H9 (cell line): Measurements from ENCODE around the gene PCDHGA6. TPM values are rescaled to one million over a fixed set of nuclear protein-coding genes. Genes with fewer than 3 reads are reported as not detected.

Experiments
- DNase-seq: peaks from one replicate; pipeline ENCODE4 v3.0.0-alpha.2; 2017
- H2AFZ ChIP-seq: one replicate; pipeline ENCODE4 v1.6.1; 2013; ENCODE audit warnings: mild to moderate bottlenecking, low read length, control low read depth, moderate library complexity
- H2AK5ac ChIP-seq: 2 replicates; pipeline ENCODE4 v1.6.1; 2013; ENCODE audit warnings: low read length, control low read depth, mixed read lengths; ENCODE audit not compliant: insufficient read length
- H2BK120ac ChIP-seq: one replicate; pipeline ENCODE4 v1.6.1; 2013; ENCODE audit warnings: low read depth, mild to moderate bottlenecking, low read length, control low read depth, inconsistent platforms; ENCODE audit not compliant: poor library complexity, severe bottlenecking
- H2BK12ac ChIP-seq: 2 replicates; pipeline ENCODE4 v1.6.1; 2013; ENCODE audit warnings: low read length, control low read depth, mixed read lengths, low read depth; ENCODE audit not compliant: insufficient read length
- H2BK15ac ChIP-seq: 2 replicates; pipeline ENCODE4 v1.6.1; 2013; ENCODE audit warnings: low read depth, low read length, control low read depth
- H2BK20ac ChIP-seq: one replicate; pipeline ENCODE4 v1.6.1; 2013; ENCODE audit warnings: low read depth, mild to moderate bottlenecking, low read length, control low read depth, inconsistent platforms; ENCODE audit not compliant: poor library complexity, severe bottlenecking
- H2BK5ac ChIP-seq: 2 replicates; pipeline ENCODE4 v1.6.1; 2013; ENCODE audit warnings: low read length, control low read depth, mixed read lengths; ENCODE audit not compliant: insufficient read length
- H3K14ac ChIP-seq: 2 replicates; pipeline ENCODE4 v1.6.1; 2013; ENCODE audit warnings: low read length, control low read depth; ENCODE audit not compliant: insufficient read depth
- H3K18ac ChIP-seq: 2 replicates; pipeline ENCODE4 v1.6.1; 2013; ENCODE audit warnings: low read depth, mild to moderate bottlenecking, mixed read lengths, low read length, control low read depth; ENCODE audit not compliant: insufficient read length
- H3K23ac ChIP-seq: 2 replicates; pipeline ENCODE4 v1.6.1; 2013; ENCODE audit warnings: low read length, control low read depth, mixed read lengths, low read depth; ENCODE audit not compliant: insufficient read length
- H3K23me2 ChIP-seq: 2 replicates; pipeline ENCODE4 v1.6.1; 2013; ENCODE audit warnings: low read depth, mild to moderate bottlenecking, mixed read lengths, low read length, control low read depth; ENCODE audit not compliant: insufficient read length, poor library complexity, severe bottlenecking
- H3K27ac ChIP-seq: 2 replicates; pipeline ENCODE4 v1.5.1; 2013; ENCODE audit warnings: low read length, control low read depth, mixed read lengths, low read depth; ENCODE audit not compliant: insufficient read length
- H3K27me3 ChIP-seq: 2 replicates; pipeline ENCODE4 v1.6.1; 2013; ENCODE audit warnings: low read length, control low read depth, inconsistent platforms; ENCODE audit not compliant: insufficient read depth
- H3K4ac ChIP-seq: 2 replicates; pipeline ENCODE4 v1.6.1; 2013; ENCODE audit warnings: low read depth, mild to moderate bottlenecking, control low read depth, inconsistent platforms, low read length, moderate library complexity
- H3K4me1 ChIP-seq: 2 replicates; pipeline ENCODE4 v1.6.1; 2013; ENCODE audit warnings: low read length, control low read depth, inconsistent platforms; ENCODE audit not compliant: insufficient read depth
- H3K4me2 ChIP-seq: 2 replicates; pipeline ENCODE4 v1.6.1; 2013; ENCODE audit warnings: low read length, control low read depth, mixed read lengths; ENCODE audit not compliant: insufficient read length, insufficient read depth
- H3K56ac ChIP-seq: 2 replicates; pipeline ENCODE4 v1.6.1; 2013; ENCODE audit warnings: low read depth, mild to moderate bottlenecking, mixed read lengths, low read length, control low read depth; ENCODE audit not compliant: insufficient read length
- H3K79me1 ChIP-seq: 2 replicates; pipeline ENCODE4 v1.6.1; 2013; ENCODE audit warnings: low read depth, mild to moderate bottlenecking, moderate library complexity, low read length, control low read depth, inconsistent platforms; ENCODE audit not compliant: insufficient read depth, poor library complexity, severe bottlenecking
- H3K79me2 ChIP-seq: 2 replicates; pipeline ENCODE4 v1.6.1; 2013; ENCODE audit warnings: low read length, control low read depth, inconsistent platforms; ENCODE audit not compliant: insufficient read depth
- H3K9ac ChIP-seq: 2 replicates; pipeline ENCODE4 v1.6.1; 2013; ENCODE audit warnings: low read length, control low read depth, mixed read lengths; ENCODE audit not compliant: insufficient read length; ENCODE audit errors: extremely low read depth
- H3K9me3 ChIP-seq: one replicate; pipeline ENCODE4 v1.6.1; 2013; ENCODE audit warnings: low read depth, low read length, inconsistent platforms; ENCODE audit not compliant: control insufficient read depth
- H3T11ph ChIP-seq: one replicate; pipeline ENCODE4 v1.6.1; 2013; ENCODE audit warnings: mild to moderate bottlenecking, low read length, control low read depth, inconsistent platforms
- H4K20me1 ChIP-seq: one replicate; pipeline ENCODE4 v1.6.1; 2013; ENCODE audit not compliant: control insufficient read depth, insufficient read length, insufficient read depth
- H4K5ac ChIP-seq: 2 replicates; pipeline ENCODE4 v1.6.1; 2013; ENCODE audit warnings: low read depth, mild to moderate bottlenecking, mixed read lengths, low read length, control low read depth; ENCODE audit not compliant: insufficient read length
- H4K8ac ChIP-seq: replicated peaks from 2 replicates; pipeline ENCODE4 v1.6.1; 2013; ENCODE audit warnings: low read length, control low read depth, mixed read lengths, low read depth; ENCODE audit not compliant: insufficient read length
- H4K91ac ChIP-seq: 2 replicates; pipeline ENCODE4 v1.6.1; 2013; ENCODE audit warnings: low read depth, mild to moderate bottlenecking, moderate library complexity, mixed read lengths, low read length, control low read depth; ENCODE audit not compliant: insufficient read length
- H3K27ac Mint-ChIP-seq, 3 experiments: 2 replicates in 2 of 3; 3 replicates in 1 of 3; pipeline ENCODE4 v1.8.0; 2020 to 2021; ENCODE audit warnings: mixed read lengths in 3 of 3, mild to moderate bottlenecking in 1 of 3, moderate library complexity in 1 of 3
- H3K27me3 Mint-ChIP-seq: 2 replicates; pipeline ENCODE4 v1.8.0; 2021; ENCODE audit warnings: low read depth, mild to moderate bottlenecking, moderate library complexity, mixed read lengths
- H3K36me3 Mint-ChIP-seq, 3 experiments: 2 replicates in 2 of 3; 3 replicates in 1 of 3; pipeline ENCODE4 v1.8.0; 2020 to 2021; ENCODE audit warnings: low read depth in 3 of 3, mixed read lengths in 3 of 3; ENCODE audit not compliant: insufficient read depth in 1 of 3
- H3K4me1 Mint-ChIP-seq, 2 experiments: 2 replicates each; pipeline ENCODE4 v1.8.0; 2020; ENCODE audit warnings: mixed read lengths in 2 of 2
- H3K4me3 Mint-ChIP-seq, 2 experiments: 2 replicates in 1 of 2; 3 replicates in 1 of 2; pipeline ENCODE4 v1.8.0; 2020 to 2021; ENCODE audit warnings: mild to moderate bottlenecking in 2 of 2, mixed read lengths in 2 of 2, moderate library complexity in 1 of 2
- H3K9me3 Mint-ChIP-seq, 2 experiments: 2 replicates in 1 of 2; 3 replicates in 1 of 2; pipeline ENCODE4 v1.8.0; 2020; ENCODE audit warnings: mild to moderate bottlenecking in 2 of 2, mixed read lengths in 2 of 2, moderate library complexity in 1 of 2
- CTCF ChIP-seq: fragments of 200-600 bp; sonication (generic); conservative IDR thresholded peaks from 3 replicates; pipeline ENCODE4 v1.8.0; 2021; ENCODE audit warnings: antibody characterized with exemption, mild to moderate bottlenecking
- WGBS: extraction: QIAGEN DNeasy Blood & Tissue Kit; methylation state at CpG from one replicate; pipeline ENCODE4 v1.1.7; 2013; ENCODE audit warnings: missing lambda C conversion rate, low lambda C conversion rate, mixed read lengths; ENCODE audit not compliant: insufficient read length; ENCODE audit errors: extremely low coverage; 5-methylcytosine and 5-hydroxymethylcytosine counted together
- total RNA-seq: library from RNA; stranded (reverse); gene quantifications from 2 replicates; pipeline ENCODE4 v1.2.1, GENCODE V29; 2021

PCDHGA6 gene
- total RNA-seq, 1 experiment from 2014 or later: 1.7 TPM

- no peak overlapping the region for H3K9ac ChIP-seq
- H3K79me1 ChIP-seq: no peaks in the 10 kb centered on the region
- H3K9me3 ChIP-seq: no peaks in the 10 kb centered on the region
- H3K23ac ChIP-seq: no peak overlapping the region
- H2AK5ac ChIP-seq: no peak overlapping the region
- H3K4me2 ChIP-seq: no peak overlapping the region
- no peak overlapping the region for H2BK5ac ChIP-seq
- H3K4me1 ChIP-seq: no peaks in the 10 kb centered on the region
- H3K27me3 Mint-ChIP-seq: peaks cover 25% of the 10 kb centered on the region
- no peak overlapping the region for H3K27ac Mint-ChIP-seq
- no peak overlapping the region for H4K5ac ChIP-seq
- H2AFZ ChIP-seq: no peak overlapping the region
- no peak for DNase-seq
- H4K91ac ChIP-seq: no peak overlapping the region
- no peak overlapping the region for H3K56ac ChIP-seq
- no peak overlapping the region for H3K18ac ChIP-seq
- H3K27ac ChIP-seq: no peak overlapping the region
- peaks cover 12 to 14% of the 10 kb centered on the region in 2 experiments for H3K4me1 Mint-ChIP-seq
- no peak overlapping the region for H3T11ph ChIP-seq
- H2BK120ac ChIP-seq: no peak overlapping the region
- H3K79me2 ChIP-seq: no peaks in the 10 kb centered on the region
- no CpG with 5 or more reads among the region's 64 CpGs for WGBS
- no peaks in the 10 kb centered on the region for H4K20me1 ChIP-seq
- H2BK20ac ChIP-seq: no peak overlapping the region
- peaks cover 28 to 36% of the 10 kb centered on the region in 2 experiments for H3K9me3 Mint-ChIP-seq
- no peak for TF ChIP-seq CTCF
- no peak overlapping the region for H4K8ac ChIP-seq
- H3K36me3 Mint-ChIP-seq: peaks cover 19 to 35% (median 29%) of the 10 kb centered on the region in 3 experiments
- no peak overlapping the region for H3K4me3 Mint-ChIP-seq
- H2BK12ac ChIP-seq: no peak overlapping the region
- peaks cover 5% of the 10 kb centered on the region for H3K23me2 ChIP-seq
- no peak overlapping the region for H2BK15ac ChIP-seq
- no peaks in the 10 kb centered on the region; the same call in 1 of the 2 replicates for H3K27me3 ChIP-seq
- no peak overlapping the region; the same call in 1 of the 2 replicates for H3K14ac ChIP-seq
- H3K4ac ChIP-seq: no peak overlapping the region
Measured at GRCh38 chr5:141409598-141410306, 36.1 kb downstream of the PCDHGA6 start.
